Measurements from ENCODE around the gene FNDC1. TPM values are rescaled to one million over a fixed set of nuclear protein-coding genes. Genes with fewer than 3 reads are reported as not detected.
A peak's percentile ranks its signal among the peaks of the same experiment; 100 is the strongest.

Gene FNDC1
- total RNA-seq, 1 experiment from 2014 or later: not detected

GRCh38 chr6:159204605-159205004 is 35.4 kb downstream of the FNDC1 start:
- DNase-seq (ENCODE audit: low spot score): no peak

GRCh38 chr6:159212028-159212427 is 42.8 kb downstream of the FNDC1 start:
- no peak for DNase-seq (ENCODE audit: low spot score)

- no peak for DNase-seq (ENCODE audit: low spot score)
Observed at GRCh38 chr6:159212525-159213280, 43.5 kb downstream of the FNDC1 start.

- no peak for DNase-seq (ENCODE audit: low spot score)
Observed at GRCh38 chr6:159213405-159213804, 44.2 kb downstream of the FNDC1 start.

- no peak for DNase-seq (ENCODE audit: low spot score)
Observed at GRCh38 chr6:159214281-159214680, 45.1 kb downstream of the FNDC1 start.

GRCh38 chr6:159217595-159218275 is 48.5 kb downstream of the FNDC1 start:
- DNase-seq (ENCODE audit: low spot score): peak; percentile 18

GRCh38 chr6:159220093-159220492 is 50.9 kb downstream of the FNDC1 start:
- DNase-seq (ENCODE audit: low spot score): no peak

- DNase-seq (ENCODE audit: low spot score): no peak
Observed at GRCh38 chr6:159221486-159222170, 52.4 kb downstream of the FNDC1 start.

GRCh38 chr6:159224452-159224851 is 55.3 kb downstream of the FNDC1 start:
- no peak for DNase-seq (ENCODE audit: low spot score)

GRCh38 chr6:159229651-159230051 is 60.5 kb downstream of the FNDC1 start:
- no peak for DNase-seq (ENCODE audit: low spot score)

- no peak for DNase-seq (ENCODE audit: low spot score)
Observed at GRCh38 chr6:159232106-159232645, 63.0 kb downstream of the FNDC1 start.

GRCh38 chr6:159232751-159233150 is 63.6 kb downstream of the FNDC1 start:
- DNase-seq (ENCODE audit: low spot score): no peak

- no peak for DNase-seq (ENCODE audit: low spot score)
Observed at GRCh38 chr6:159233365-159234101, 64.3 kb downstream of the FNDC1 start.

GRCh38 chr6:159234102-159234553 is 64.9 kb downstream of the FNDC1 start:
- DNase-seq (ENCODE audit: low spot score): no peak

GRCh38 chr6:159238920-159239558 is 69.8 kb downstream of the FNDC1 start:
- DNase-seq (ENCODE audit: low spot score): no peak

- no peak for DNase-seq (ENCODE audit: low spot score)
Observed at GRCh38 chr6:159249128-159249527, 79.9 kb downstream of the FNDC1 start.

GRCh38 chr6:159249752-159250151 is 80.6 kb downstream of the FNDC1 start:
- DNase-seq (ENCODE audit: low spot score): no peak

- DNase-seq (ENCODE audit: low spot score): no peak
Observed at GRCh38 chr6:159250633-159251032, 81.4 kb downstream of the FNDC1 start.

GRCh38 chr6:159252955-159253508 is 83.8 kb downstream of the FNDC1 start:
- DNase-seq (ENCODE audit: low spot score): peak; percentile 44

- no peak for DNase-seq (ENCODE audit: low spot score)
Observed at GRCh38 chr6:159254186-159254585, 85.0 kb downstream of the FNDC1 start.

Measured in HT-29 (cell line).